Measurements from ENCODE around the gene ZNF850.

ZNF850 gene

GRCh38 chr19:36707134-36707533 is 65.5 kb downstream of the ZNF850 start:
- in situ Hi-C loops (cut with MboI; ENCODE audit: low sequenced_read_pairs): no loop called here

GRCh38 chr19:36688058-36688457 is 84.5 kb downstream of the ZNF850 start:
- in situ Hi-C loops (cut with MboI; ENCODE audit: low sequenced_read_pairs): no loop called here

GRCh38 chr19:36687214-36688056 is 85.2 kb downstream of the ZNF850 start, which contains the start of gene ZNF567:
Gene ZNF567 (plus strand): TSS chr19:36687612. CDS start chr19:36694868, 7,256 bp downstream.
- in situ Hi-C loops (cut with MboI; ENCODE audit: low sequenced_read_pairs): no loop called here

GRCh38 chr19:36686365-36687213 is 86.0 kb downstream of the ZNF850 start:
- in situ Hi-C loops (cut with MboI; ENCODE audit: low sequenced_read_pairs): no loop called here

GRCh38 chr19:36685835-36686234 is 86.8 kb downstream of the ZNF850 start:
- in situ Hi-C loops (cut with MboI; ENCODE audit: low sequenced_read_pairs): no loop called here

GRCh38 chr19:36679455-36679854 is 93.2 kb downstream of the ZNF850 start:
- in situ Hi-C loops (cut with MboI; ENCODE audit: low sequenced_read_pairs): no loop called here

GRCh38 chr19:36674201-36674600 is 98.4 kb downstream of the ZNF850 start:
- in situ Hi-C loops (cut with MboI; ENCODE audit: low sequenced_read_pairs): no loop called here

- in situ Hi-C loops (cut with MboI; ENCODE audit: low sequenced_read_pairs): no loop called here
Observed at GRCh38 chr19:36672368-36672767, 100.2 kb downstream of the ZNF850 start.

GRCh38 chr19:36668646-36669045 is 104.0 kb downstream of the ZNF850 start:
- in situ Hi-C loops (cut with MboI; ENCODE audit: low sequenced_read_pairs): no loop called here

GRCh38 chr19:36665832-36666231 is 106.8 kb downstream of the ZNF850 start:
- in situ Hi-C loops (cut with MboI; ENCODE audit: low sequenced_read_pairs): no loop called here
